ENCODE results near the gene DRICH1.
"Not testable (repeated sequence)": the region's sequence is repeated elsewhere in the genome, so short reads cannot be mapped to it uniquely, and the experiment has no call there.

The DRICH1 gene

DNA sequence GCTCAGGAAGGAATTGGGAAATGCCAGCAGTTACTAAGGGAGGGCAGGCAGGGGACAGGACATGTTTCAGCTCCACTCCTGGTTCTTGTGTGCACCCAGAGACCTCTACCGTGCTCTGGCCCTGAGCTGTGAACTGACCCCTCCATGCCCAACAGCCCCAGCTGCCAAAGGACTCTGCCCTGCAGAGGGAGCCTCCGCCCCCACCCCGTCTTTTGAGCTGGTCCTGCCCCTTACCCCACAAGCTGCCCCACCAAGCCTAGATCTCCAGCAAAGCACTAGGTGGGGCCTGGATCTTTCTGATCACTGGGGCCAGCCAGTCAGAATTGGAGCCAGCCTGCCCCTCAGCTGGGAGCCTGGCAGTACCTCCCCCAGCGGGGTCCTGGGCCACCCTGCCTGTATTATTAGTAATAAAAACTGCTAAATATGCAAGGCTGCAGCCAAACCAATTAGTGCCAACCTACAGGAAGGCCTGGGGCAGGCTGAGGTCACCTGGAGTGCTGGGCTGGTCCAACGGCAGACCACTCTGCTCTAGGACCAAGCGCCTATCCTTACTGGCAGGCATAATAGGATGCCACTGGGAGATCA is 23.9 kb upstream of the DRICH1 start:
- TF ChIP-seq, protein P1, sequence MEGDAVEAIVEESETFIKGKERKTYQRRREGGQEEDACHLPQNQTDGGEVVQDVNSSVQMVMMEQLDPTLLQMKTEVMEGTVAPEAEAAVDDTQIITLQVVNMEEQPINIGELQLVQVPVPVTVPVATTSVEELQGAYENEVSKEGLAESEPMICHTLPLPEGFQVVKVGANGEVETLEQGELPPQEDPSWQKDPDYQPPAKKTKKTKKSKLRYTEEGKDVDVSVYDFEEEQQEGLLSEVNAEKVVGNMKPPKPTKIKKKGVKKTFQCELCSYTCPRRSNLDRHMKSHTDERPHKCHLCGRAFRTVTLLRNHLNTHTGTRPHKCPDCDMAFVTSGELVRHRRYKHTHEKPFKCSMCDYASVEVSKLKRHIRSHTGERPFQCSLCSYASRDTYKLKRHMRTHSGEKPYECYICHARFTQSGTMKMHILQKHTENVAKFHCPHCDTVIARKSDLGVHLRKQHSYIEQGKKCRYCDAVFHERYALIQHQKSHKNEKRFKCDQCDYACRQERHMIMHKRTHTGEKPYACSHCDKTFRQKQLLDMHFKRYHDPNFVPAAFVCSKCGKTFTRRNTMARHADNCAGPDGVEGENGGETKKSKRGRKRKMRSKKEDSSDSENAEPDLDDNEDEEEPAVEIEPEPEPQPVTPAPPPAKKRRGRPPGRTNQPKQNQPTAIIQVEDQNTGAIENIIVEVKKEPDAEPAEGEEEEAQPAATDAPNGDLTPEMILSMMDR (IDR thresholded peaks at IDR 0.05; ENCODE audit: extremely low read depth, insufficient read depth, missing control alignments), result no peak
- DNase-seq (ENCODE audit: low spot score), result no peak
- in situ Hi-C loops (cut with MboI; ENCODE audit: low pct_unique_long_range_greater_than_20kb, low sequenced_read_pairs, unreplicated experiment), result no loop called here

DNA sequence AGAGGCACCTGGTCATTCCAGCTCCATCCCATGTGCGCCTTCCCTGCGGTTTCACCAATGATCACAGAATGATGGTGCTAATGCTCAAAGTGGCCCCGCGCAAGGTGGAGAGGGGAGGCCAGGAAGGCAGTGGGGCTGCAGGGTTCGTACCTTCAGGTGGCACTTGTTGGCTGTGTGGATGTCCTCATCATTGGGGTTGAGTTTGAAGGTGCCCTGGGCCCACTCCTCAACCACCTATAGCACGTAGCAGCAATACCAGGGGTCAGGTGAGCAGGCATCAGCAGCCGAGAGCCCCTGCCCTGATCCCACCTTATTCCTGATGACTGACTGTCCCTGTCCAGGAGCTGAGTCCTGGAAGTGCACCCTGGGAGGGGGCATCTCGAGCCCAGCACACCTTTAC is 20.6 kb upstream of the DRICH1 start:
- in situ Hi-C loops (cut with MboI; ENCODE audit: low pct_unique_long_range_greater_than_20kb, low sequenced_read_pairs, unreplicated experiment), result no loop called here
- TF ChIP-seq, protein P1 (IDR thresholded peaks at IDR 0.05; ENCODE audit: extremely low read depth, insufficient read depth, missing control alignments), result no peak
- DNase-seq (ENCODE audit: low spot score), result no peak

DNA sequence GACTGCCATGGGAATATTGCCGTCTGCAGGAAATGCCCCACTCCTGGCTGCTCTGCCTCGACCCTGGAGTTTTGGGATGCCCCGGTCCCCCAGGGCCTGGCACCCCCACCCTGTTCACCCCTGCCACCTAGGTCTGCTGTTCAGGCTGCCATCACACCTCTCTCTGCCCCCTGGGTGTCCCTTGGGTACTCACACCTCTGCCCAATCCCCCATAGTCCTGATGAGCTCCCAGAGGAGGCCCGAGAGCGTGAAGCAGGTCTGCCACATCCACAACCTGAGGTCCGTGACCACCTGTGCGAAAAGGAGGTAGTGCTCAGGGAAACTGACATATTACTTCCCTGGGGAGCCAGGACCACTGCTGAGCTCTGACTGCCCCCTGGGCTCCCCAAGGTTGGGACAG is 20.2 kb upstream of the DRICH1 start:
- TF ChIP-seq, protein P1 (IDR thresholded peaks at IDR 0.05; ENCODE audit: extremely low read depth, insufficient read depth, missing control alignments), result no peak
- DNase-seq (ENCODE audit: low spot score), result no peak
- in situ Hi-C loops (cut with MboI; ENCODE audit: low pct_unique_long_range_greater_than_20kb, low sequenced_read_pairs, unreplicated experiment), result no loop called here

DNA sequence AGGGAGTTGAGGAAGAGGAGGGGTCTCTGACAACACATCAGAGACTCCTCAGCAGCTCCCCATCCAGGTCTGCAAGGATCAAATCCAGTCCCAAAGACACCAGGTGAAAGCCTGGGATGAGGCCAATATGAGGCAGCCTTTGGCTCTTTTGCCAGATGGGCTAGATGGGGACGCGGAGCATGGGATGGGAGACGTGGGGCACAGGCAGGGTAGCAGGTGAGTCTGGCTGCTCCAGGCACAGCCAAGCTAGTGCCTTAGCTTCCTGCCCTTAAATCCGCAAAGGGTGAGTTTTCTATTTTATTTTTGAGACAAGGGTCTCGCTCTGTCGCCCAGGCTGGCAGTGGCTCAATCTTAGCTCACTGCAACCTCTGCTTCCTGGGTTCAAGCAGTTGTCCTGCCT is 19.6 kb upstream of the DRICH1 start:
- TF ChIP-seq, protein P1 (IDR thresholded peaks at IDR 0.05; ENCODE audit: extremely low read depth, insufficient read depth, missing control alignments), result no peak
- in situ Hi-C loops (cut with MboI; ENCODE audit: low pct_unique_long_range_greater_than_20kb, low sequenced_read_pairs, unreplicated experiment), result no loop called here
- no peak for DNase-seq (ENCODE audit: low spot score)

DNA sequence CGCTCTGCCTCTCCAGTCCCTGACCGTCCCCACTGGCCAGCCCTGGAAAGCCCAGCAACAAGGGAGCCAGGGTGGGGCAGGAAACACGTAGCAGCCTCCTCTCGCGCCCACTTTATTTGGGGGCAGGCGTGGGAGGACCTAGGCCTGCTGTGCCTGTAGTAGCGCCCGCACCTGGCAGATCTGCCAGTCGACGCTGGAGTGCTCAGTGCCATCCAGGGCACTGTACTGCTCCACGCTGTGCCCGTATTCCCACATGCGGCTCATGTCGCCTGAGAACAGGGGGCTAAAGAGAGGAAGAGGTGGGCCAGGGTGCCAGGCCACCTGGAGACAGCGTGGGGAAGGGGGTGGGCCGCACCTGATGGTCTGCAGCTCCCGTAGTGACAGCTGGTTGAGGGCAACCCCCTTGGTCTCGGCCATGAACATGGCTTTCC is 17.0 kb upstream of the DRICH1 start:
- in situ Hi-C loops (cut with MboI; ENCODE audit: low pct_unique_long_range_greater_than_20kb, low sequenced_read_pairs, unreplicated experiment), result no loop called here
- TF ChIP-seq, protein P1 (IDR thresholded peaks at IDR 0.05; ENCODE audit: extremely low read depth, insufficient read depth, missing control alignments), result no peak
- no peak for DNase-seq (ENCODE audit: low spot score)

DNA sequence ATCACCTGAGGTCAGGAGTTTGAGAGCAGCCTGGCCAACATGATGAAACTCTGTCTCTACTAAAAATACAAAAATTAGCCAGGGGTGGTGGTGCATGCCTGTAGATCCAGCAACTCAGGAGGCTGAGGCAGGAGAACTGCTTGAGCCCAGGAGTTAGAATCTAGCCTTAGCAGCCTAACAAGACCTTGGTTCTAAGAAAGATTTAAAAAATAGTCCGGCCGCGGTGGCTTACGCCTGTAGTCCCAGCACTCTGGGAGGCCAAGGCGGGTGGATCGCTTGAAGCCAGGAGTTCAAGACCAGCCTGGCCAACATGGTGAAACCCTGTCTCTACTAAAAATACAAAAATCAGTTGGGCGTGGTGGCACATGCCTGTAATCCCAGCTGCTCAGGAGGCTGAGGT is 14.4 kb upstream of the DRICH1 start:
- DNase-seq (ENCODE audit: low spot score); in situ Hi-C loops (cut with MboI; ENCODE audit: low pct_unique_long_range_greater_than_20kb, low sequenced_read_pairs, unreplicated experiment): not testable (repeated sequence)

DNA sequence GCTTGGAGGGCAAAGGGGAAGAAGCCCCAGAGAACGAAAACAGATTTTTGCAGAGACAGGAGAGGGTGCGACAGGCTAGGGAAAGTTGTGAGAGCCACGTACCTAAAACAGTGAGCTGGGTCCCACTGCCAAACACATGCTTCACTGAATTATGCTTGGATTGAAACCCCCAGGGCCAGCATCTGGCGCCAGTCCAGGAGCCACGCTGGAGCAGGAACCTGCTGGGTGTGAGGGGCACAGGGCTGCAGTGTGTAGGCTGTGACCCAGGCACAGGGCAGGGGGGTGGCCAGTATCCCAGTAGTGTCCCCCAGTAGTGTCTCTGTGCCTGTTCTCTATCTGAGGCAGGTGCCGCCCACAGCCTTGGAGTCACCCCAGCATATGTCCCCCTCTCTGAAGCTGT is 8.1 kb upstream of the DRICH1 start:
- DNase-seq (ENCODE audit: low spot score); in situ Hi-C loops (cut with MboI; ENCODE audit: low pct_unique_long_range_greater_than_20kb, low sequenced_read_pairs, unreplicated experiment): not testable (repeated sequence)

DNA sequence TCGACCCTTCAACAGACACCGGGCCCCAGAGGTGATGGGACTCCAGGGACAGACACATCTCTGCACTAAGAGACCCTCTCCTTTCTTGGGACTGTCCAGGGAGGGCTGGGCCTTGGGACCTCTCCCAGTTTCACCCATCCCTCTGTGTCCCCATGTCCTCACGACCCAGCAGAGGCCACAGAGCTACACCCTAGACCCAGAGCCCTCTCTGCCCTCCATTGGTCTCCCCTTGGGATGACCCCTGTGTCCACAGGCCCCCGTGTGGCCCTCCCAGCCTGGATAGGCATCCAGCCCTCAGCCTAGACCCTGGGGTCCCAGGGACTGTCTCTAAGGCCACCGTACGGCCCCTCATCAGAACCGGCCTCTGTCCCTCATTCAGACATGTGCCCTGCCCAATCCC is 7.5 kb upstream of the DRICH1 start:
- in situ Hi-C loops (cut with MboI; ENCODE audit: low pct_unique_long_range_greater_than_20kb, low sequenced_read_pairs, unreplicated experiment), result no loop called here
- TF ChIP-seq, protein P1 (IDR thresholded peaks at IDR 0.05; ENCODE audit: extremely low read depth, insufficient read depth, missing control alignments), result no peak

More for the DNA sequence above, 7.5 kb upstream of the DRICH1 start:
- no peak for DNase-seq (ENCODE audit: low spot score)
